ENCODE measurements around the gene CBLC.

CBLC gene

GRCh38 chr19:44816301-44816700 is 38.6 kb downstream of the CBLC start:
- TF ChIP-seq CTCF (conservative IDR thresholded peaks at IDR 0.05; ENCODE audit: low read length), result no peak
- H3K4me3 ChIP-seq (ENCODE audit: low read length), result no peak overlapping the region
- DNase-seq (ENCODE audit: low read depth), result no peak

GRCh38 chr19:44817725-44818465 is 40.2 kb downstream of the CBLC start:
- no peak for TF ChIP-seq CTCF (conservative IDR thresholded peaks at IDR 0.05; ENCODE audit: low read length)
- DNase-seq (ENCODE audit: low read depth), result no peak
- no peak overlapping the region for H3K4me3 ChIP-seq (ENCODE audit: low read length)

GRCh38 chr19:44818466-44819031 is 40.9 kb downstream of the CBLC start:
- H3K4me3 ChIP-seq (ENCODE audit: low read length), result no peak overlapping the region
- DNase-seq (ENCODE audit: low read depth), result no peak
- no peak for TF ChIP-seq CTCF (conservative IDR thresholded peaks at IDR 0.05; ENCODE audit: low read length)

GRCh38 chr19:44819246-44819832 is 41.6 kb downstream of the CBLC start:
- no peak for DNase-seq (ENCODE audit: low read depth)
- no peak for TF ChIP-seq CTCF (conservative IDR thresholded peaks at IDR 0.05; ENCODE audit: low read length)
- no peak overlapping the region for H3K4me3 ChIP-seq (ENCODE audit: low read length)

GRCh38 chr19:44820648-44821609 is 43.2 kb downstream of the CBLC start:
- no peak overlapping the region for H3K4me3 ChIP-seq (ENCODE audit: low read length)
- TF ChIP-seq CTCF (conservative IDR thresholded peaks at IDR 0.05; ENCODE audit: low read length), result no peak
- no peak for DNase-seq (ENCODE audit: low read depth)

- H3K4me3 ChIP-seq (ENCODE audit: low read length), result no peak overlapping the region
- no peak for TF ChIP-seq CTCF (conservative IDR thresholded peaks at IDR 0.05; ENCODE audit: low read length)
- DNase-seq (ENCODE audit: low read depth), result no peak
These were observed 44.5 kb downstream of the CBLC start for GRCh38 chr19:44822177-44822576.
